Fibroblast of mammary gland (primary cell): ENCODE measurements around the gene EPDR1.

Experiments
- DNase-seq: peaks from one replicate; pipeline ENCODE4 v3.0.0-alpha.2; 2010; ENCODE audit warnings: low read depth
- H3K4me3 ChIP-seq: 2 replicates; pipeline ENCODE4 v1.5.1; 2011; ENCODE audit warnings: low read depth, mild to moderate bottlenecking, low read length, moderate library complexity; ENCODE audit not compliant: control insufficient read depth
- TF ChIP-seq, protein P1 (sequence below): conservative IDR thresholded peaks from 2 replicates; pipeline ENCODE4 v1.5.1; 2011; ENCODE audit warnings: low read depth, low read length, inconsistent platforms; ENCODE audit not compliant: control insufficient read depth, insufficient read depth

The EPDR1 gene

DNA sequence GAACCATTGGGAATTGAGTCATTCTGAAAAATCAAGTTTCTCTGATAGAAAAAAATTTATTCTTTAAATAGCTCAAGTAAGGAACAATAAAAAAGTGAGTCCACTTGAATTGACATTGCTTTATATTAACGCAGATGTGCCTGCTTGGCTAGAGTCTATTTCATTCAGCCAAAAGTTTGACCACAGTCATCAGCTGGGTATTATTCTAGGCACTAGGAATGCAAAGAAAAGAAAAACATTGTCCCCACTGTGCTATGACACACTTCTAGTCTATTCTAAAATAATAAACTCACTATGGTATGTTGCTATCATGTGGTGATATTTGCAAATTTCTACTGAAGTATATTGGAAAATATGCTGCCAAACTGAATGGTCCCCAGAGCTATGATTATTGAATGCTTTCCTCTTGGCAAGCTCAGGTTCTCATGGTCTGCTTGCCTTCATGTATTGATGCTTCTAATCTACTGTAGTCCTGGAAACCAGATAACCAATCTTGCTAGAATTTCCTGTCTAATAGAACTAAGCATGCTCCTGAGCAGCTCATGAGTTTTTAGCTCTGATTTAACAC is 12.1 kb upstream of the EPDR1 start:
- DNase-seq = peak; percentile 65
- TF ChIP-seq, protein P1, sequence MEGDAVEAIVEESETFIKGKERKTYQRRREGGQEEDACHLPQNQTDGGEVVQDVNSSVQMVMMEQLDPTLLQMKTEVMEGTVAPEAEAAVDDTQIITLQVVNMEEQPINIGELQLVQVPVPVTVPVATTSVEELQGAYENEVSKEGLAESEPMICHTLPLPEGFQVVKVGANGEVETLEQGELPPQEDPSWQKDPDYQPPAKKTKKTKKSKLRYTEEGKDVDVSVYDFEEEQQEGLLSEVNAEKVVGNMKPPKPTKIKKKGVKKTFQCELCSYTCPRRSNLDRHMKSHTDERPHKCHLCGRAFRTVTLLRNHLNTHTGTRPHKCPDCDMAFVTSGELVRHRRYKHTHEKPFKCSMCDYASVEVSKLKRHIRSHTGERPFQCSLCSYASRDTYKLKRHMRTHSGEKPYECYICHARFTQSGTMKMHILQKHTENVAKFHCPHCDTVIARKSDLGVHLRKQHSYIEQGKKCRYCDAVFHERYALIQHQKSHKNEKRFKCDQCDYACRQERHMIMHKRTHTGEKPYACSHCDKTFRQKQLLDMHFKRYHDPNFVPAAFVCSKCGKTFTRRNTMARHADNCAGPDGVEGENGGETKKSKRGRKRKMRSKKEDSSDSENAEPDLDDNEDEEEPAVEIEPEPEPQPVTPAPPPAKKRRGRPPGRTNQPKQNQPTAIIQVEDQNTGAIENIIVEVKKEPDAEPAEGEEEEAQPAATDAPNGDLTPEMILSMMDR = no peak
- H3K4me3 ChIP-seq = no peak overlapping the region

DNA sequence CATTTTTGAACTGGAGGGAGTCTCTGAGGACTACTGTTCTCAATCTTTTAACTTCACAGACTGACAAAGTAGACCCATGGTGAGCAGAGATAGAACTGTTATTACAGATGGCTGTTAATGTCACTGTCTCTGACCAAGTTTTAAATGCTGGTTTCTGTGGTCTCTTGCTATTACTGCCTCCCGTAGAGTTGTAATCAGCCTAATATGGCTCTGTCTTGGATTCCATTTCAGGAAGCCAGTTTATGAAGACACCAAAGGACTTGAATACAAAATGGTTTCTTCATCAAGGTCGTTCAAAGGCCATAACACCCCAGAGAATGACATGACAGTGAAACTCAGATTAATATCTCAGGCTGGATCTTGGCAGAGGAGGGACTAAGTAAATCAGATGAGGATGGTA is 7.7 kb upstream of the EPDR1 start:
- no peak overlapping the region for H3K4me3 ChIP-seq
- no peak for DNase-seq
- TF ChIP-seq, protein P1 = no peak

DNA sequence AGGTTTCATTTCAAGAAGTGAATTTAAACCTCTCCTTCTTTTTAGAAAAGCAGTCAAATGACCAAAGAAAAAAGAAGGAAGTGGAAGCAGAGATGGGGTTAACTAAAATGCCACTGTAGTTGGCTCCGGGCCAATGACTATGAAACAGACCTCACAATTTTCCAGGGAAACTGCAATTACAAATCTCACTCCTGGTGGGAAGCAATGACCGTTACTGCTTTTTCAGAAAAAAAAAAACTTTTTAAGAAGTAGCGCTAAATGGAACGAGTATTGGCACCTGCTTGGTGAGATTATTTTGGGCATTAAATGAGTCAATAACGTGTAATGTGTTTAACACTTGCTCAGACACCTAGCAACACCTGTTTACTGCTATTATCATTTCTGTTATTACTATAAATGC is 5.0 kb upstream of the EPDR1 start:
- no peak for DNase-seq
- H3K4me3 ChIP-seq = no peak overlapping the region
- TF ChIP-seq, protein P1 = no peak

DNA sequence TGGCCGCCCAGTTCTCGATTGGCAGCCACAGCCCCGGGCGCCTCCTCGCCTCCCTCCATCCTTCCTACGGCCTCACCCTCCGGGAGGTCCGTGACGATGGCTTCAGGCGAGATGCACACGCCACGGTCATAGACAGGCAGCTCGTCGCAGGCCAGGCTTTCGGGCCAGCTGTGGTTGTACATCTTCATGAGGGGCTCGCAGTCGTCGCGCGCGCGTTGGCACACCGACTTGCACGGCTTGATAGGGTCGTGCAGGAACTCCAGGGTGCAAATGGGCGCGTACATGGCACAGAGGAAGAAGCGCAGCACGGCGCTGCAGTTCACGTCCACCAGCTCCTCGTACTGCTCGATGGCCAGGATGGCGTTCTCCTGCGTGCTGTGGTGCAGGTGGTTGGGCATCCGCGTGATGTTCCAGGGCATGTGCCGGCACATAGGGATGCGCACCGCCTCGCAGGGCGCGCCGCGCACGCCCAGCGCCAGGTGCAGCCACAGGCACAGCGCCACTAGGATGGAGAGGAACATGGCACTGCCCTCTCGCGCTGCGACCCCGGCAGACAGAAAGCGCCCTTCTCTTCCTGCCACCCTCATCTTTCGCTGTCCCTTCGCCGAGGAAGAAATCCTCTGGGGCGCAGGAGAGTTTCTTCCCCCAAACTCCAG is 4.3 kb upstream of the EPDR1 start:
- TF ChIP-seq, protein P1 = no peak
- no peak for DNase-seq
- peak overlapping the region; percentile 39 for H3K4me3 ChIP-seq

DNA sequence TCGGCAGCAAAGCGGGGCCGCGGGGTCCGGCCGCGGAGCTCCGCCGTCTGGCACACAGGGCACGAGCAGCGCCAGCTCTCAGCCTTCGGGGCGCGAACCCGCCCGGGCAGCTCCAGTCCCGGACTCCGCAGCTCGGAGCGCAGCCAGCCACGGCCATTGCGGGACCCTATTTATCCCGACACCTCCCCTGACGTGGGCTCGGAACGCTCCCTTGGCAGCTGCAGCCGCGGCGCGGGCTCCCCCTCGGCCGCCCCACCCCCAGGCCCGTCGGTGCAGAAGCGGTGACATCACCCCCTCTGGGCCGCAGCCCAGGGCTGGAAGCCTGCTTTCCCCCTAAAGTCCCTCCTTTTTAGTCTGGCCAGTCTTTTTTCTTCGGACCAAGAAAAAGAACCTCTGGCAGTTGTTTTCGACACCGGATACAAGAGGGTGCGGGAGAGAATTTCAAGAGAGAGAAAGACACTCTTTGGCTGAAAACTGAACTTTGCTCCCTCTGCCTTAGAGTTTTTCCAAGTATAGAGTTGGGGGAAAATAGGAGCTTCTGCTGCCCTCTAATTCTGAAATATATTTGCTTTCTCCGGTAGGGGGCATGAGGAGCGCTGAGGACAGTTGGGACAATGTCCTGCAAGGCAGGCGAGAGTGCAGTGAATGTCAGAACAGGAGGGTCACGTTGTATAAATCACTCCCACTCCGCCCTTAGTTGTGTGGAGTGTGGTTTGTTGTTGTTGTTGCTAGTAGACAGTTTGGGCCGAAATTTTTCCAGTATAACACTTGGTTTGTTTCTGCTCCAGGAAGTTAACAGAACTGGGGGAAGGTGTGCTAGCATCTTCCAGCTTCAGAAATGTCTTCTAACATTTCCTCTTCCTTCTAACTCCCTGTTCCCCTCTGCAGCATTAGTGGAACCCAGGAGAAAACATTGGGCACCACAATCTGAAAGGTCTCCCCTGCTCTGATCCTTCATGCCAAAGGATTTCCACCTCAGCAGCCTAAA is 3.5 kb upstream of the EPDR1 start, which contains the start of gene SFRP4:
Gene SFRP4 (minus strand): TSS at position 145 of the 988 bp plus-strand sequence. CDS start 280 bp downstream, outside the sequence.
- DNase-seq = peak; percentile 65
- TF ChIP-seq, protein P1 = peak; percentile 76
- H3K4me3 ChIP-seq = peak within 1 kb of the TSS; percentile 39

DNA sequence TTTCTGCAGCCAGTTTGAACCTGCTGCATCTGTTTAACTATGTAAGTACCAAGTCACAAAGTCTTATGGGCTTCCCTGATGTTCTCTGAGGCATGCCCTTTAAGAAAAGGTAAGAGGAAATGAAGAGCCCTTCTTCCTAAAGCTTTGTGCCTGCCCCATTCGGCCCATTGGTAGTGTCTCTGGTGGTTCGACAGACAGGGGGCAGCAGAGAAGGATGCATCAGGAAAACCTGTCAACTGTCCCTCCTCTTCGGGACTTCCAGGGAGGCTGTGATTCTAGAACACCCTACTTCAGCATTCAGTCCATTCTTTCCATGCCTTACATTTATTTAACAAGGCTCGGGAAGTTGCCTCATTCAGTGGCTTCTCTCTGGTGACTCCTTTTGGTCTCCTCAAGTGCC is 1.9 kb upstream of the EPDR1 start:
- TF ChIP-seq, protein P1 = peak; percentile 14
- no peak overlapping the region for H3K4me3 ChIP-seq

More for the DNA sequence above, 1.9 kb upstream of the EPDR1 start:
- DNase-seq = no peak
